ENCODE results near the gene OTUD1.

DNA sequence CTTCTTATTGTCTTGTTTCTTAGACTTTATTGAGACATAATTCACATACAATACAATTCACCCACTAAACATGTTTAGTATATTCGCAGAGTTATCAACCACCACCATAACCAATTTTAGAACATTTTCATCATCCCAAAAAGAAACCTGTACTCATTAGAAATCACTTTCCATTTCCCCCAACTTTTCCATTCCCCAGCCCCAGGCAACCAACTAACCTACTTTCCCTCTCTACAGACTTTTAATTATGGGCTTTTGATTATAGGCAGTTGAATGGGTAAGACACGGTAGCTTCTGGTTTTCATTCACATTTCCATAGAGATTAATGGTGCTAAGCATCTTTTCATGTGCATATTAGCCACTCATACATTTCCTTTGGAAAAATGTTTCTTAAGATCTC lies 24.2 kb upstream of the OTUD1 start:
- TF ChIP-seq, protein P1, sequence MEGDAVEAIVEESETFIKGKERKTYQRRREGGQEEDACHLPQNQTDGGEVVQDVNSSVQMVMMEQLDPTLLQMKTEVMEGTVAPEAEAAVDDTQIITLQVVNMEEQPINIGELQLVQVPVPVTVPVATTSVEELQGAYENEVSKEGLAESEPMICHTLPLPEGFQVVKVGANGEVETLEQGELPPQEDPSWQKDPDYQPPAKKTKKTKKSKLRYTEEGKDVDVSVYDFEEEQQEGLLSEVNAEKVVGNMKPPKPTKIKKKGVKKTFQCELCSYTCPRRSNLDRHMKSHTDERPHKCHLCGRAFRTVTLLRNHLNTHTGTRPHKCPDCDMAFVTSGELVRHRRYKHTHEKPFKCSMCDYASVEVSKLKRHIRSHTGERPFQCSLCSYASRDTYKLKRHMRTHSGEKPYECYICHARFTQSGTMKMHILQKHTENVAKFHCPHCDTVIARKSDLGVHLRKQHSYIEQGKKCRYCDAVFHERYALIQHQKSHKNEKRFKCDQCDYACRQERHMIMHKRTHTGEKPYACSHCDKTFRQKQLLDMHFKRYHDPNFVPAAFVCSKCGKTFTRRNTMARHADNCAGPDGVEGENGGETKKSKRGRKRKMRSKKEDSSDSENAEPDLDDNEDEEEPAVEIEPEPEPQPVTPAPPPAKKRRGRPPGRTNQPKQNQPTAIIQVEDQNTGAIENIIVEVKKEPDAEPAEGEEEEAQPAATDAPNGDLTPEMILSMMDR (IDR thresholded peaks at IDR 0.05) = no peak
- no peak for TF ChIP-seq POLR2AphosphoS5 (IDR thresholded peaks at IDR 0.05)
- no peak for TF ChIP-seq POLR2A (IDR thresholded peaks at IDR 0.05)

All from transverse colon (tissue), 4 donors.